Measurements from ENCODE around the gene MALL. TPM values are rescaled to one million over a fixed set of nuclear protein-coding genes. Genes with fewer than 3 reads are reported as not detected.
"Not testable (repeated sequence)": the region's sequence is repeated elsewhere in the genome, so short reads cannot be mapped to it uniquely, and the experiment has no call there.

The MALL gene
- total RNA-seq, 1 donor from 2014 or later, result 35.7 TPM

DNA sequence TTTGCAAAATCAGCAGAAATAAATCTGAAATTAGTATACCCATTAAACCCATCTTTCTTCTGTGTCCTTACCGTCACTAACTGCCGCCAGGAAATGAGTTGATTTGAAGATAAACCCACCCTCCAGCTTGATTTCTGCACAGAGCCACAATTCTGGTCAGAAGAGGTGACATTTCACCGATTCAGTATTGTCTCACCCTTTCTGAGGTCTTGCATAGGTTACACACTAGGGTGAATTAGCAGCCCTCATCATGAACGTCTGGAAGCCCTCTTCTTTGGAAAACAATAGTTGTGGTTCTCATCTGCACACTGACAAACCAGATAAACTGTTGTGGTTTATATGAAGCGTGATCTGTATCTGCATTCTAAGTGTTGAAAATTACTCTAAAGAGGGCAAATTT lies 61.9 kb downstream of the MALL start:
- not testable (repeated sequence) for DNase-seq (ENCODE audit: low read depth); H3K4me3 ChIP-seq (ENCODE audit: low read depth, low read length)

GRCh38 chr2:110052166-110052565 lies 63.5 kb downstream of the MALL start:
- DNase-seq (ENCODE audit: low read depth); H3K4me3 ChIP-seq (ENCODE audit: low read depth, low read length): not testable (repeated sequence)

GRCh38 chr2:110050222-110050621 lies 65.4 kb downstream of the MALL start:
- DNase-seq (ENCODE audit: low read depth); H3K4me3 ChIP-seq (ENCODE audit: low read depth, low read length): not testable (repeated sequence)

DNA sequence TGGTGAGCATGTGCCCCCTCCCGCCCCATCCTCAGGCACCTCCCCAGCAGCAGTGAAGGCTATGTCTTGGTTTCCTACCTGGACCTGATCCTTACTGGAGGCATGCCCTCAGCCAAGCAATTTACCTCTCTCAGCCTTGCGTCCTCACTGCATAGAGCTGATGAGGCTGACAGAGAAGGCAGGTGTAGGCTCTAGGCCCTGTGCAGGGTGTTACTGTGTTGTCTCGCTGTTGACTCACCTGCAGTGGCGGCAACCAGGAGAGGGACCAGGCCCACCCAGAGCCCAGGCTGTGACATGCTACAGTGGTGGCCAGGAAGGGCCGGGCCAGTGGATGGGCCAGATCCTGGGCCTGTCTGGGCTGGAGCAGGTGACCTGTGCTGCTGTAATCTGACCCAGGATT lies 65.9 kb downstream of the MALL start:
- DNase-seq (ENCODE audit: low read depth), result not testable (repeated sequence)

DNA sequence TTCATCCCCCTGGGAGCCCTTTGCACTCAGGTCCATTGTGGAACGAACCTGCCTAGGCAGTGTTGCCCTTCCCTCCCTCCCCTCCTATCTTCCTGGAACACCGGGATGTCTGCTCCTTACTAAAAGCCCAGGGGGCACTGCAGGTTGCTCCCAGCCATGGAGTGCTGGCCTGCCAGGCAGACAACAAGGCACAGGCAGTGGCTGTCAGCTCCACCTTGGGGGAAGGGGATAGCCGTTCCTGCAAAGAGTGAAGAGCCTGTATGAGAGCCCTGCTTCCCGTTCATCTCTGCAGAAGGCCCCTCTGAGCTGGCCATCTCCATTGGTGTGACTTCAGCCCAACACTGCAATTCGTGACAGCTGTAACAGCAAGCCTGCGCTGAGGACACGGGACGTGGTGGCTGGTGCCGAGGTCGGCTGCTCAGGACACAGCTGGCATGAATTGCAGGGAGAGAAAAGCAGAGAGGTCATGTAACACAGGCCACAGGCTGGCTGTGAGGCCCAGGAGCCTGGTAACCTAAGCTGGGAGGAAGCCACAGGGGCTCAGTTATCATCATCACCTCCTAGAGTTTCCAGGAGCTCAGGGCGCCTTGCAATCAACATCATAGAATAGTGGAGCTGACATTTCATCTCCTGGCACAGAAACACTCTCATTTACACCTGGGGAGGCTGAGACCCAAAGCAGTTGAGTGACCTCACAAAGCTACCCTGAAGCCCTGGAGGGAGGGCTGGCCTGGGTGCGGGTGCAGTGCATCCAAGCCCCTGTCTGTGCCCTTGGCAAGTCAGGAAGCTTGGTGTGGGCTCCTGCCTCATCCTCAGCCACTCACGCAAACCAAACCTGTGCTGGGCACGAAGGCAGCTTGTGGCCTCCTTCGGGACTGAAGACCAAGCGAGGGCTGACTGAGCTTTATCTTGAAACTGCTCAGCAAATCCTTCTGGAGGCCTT lies 67.1 kb downstream of the MALL start:
- not testable (repeated sequence) for DNase-seq (ENCODE audit: low read depth)

More for the DNA sequence above, 65.9 kb downstream of the MALL start:
- H3K4me3 ChIP-seq (ENCODE audit: low read depth, low read length), result not testable (repeated sequence)

GRCh38 chr2:110047225-110047624 lies 68.4 kb downstream of the MALL start:
- DNase-seq (ENCODE audit: low read depth); H3K4me3 ChIP-seq (ENCODE audit: low read depth, low read length): not testable (repeated sequence)

More for the DNA sequence above, 67.1 kb downstream of the MALL start:
- not testable (repeated sequence) for H3K4me3 ChIP-seq (ENCODE audit: low read depth, low read length)

GRCh38 chr2:110041941-110042660 lies 73.5 kb downstream of the MALL start:
- not testable (repeated sequence) for H3K4me3 ChIP-seq (ENCODE audit: low read depth, low read length)

DNA sequence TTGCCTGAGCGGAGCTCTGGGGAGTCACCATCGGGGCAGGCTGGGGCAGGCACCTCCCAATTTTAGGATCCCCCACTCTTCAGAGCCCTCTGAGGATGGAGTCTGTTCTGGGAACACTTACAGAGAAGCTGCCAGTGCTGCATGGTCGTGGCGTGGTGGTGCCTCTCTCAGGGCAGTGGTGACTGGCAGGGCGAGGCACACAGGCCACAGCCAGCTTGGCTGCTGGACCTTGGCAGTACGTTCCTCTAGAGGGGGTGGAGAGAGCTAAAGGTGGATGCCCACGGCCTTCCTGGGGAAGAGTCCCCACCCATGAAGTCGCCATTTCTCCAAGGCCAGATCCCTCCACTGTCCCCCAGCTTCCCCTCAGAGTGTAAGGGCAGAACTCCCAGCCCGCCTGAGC lies 78.3 kb downstream of the MALL start:
- not testable (repeated sequence) for H3K4me3 ChIP-seq (ENCODE audit: low read depth, low read length); DNase-seq (ENCODE audit: low read depth)

More at GRCh38 chr2:110041941-110042660, 73.5 kb downstream of the MALL start:
- DNase-seq (ENCODE audit: low read depth), result not testable (repeated sequence)

DNA sequence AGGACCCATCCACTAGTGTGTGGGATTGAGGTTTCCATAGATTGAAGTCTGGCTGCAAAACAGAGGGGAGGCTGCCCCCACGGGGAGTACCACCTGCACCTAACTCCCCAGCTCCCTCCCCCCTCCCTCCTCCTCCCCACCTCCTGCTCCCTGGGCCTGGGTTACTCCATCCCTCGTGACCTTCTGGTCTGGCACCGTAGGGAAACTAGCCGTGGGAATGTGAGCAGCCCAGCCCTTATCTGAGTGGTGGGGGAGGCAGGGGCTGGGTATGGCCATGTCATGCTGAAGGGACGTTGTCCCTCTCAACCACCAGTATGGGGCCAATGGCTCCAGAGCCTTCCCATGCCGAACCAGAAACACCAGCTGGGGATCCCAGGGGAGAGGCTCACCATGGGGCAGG lies 80.2 kb downstream of the MALL start:
- DNase-seq (ENCODE audit: low read depth); H3K4me3 ChIP-seq (ENCODE audit: low read depth, low read length): not testable (repeated sequence)

DNA sequence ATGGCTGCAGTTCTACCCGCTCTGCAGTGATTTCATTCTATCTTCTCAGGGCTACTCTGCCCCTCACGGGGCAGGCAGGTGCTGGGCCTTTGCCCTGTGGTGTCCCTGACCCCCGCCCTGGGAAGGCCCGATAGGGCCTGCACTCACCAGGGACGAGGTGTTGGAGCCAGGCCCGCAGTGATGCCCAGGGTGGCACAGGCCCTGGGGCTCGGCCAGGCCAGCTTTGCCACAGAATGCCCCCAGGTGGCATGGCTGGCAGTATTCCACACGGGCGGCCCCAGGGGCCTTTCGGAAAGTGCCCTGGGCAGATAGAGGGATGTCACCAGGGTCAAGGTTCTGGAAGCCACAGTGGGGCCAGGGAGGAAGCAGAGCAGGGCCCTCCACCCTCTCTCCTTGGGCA lies 80.7 kb downstream of the MALL start:
- DNase-seq (ENCODE audit: low read depth); H3K4me3 ChIP-seq (ENCODE audit: low read depth, low read length): not testable (repeated sequence)

Other genes with a start within 250 kb of the MALL start
- gene LIMS3, start 217.1 kb downstream of the MALL start, total RNA-seq, result 1.7 and 9.3 TPM in 2 replicates
- gene NPHP1, start 89.2 kb upstream of the MALL start, total RNA-seq, result 3.1 and 5.3 TPM in 2 replicates
- gene MTLN, start 96.7 kb upstream of the MALL start, total RNA-seq, result 70.2 and 188 TPM in 2 replicates